C4-2B (cell line): ENCODE results near the gene MAGOH.

Experiments
- CTCF ChIP-seq: fragments of 450-650 bp; conservative IDR thresholded peaks from 2 replicates; pipeline ENCODE4 v1.5.1; 2017; ENCODE audit warnings: mild to moderate bottlenecking
- ZFX ChIP-seq: fragments of 450-650 bp; IDR thresholded peaks from 2 replicates; pipeline ENCODE4 v1.6.1; 2017

- TF ChIP-seq CTCF: no peak
- no peak for TF ChIP-seq ZFX
These were observed 18.6 kb downstream of the MAGOH start for GRCh38 chr1:53219711-53220110.
